ENCODE results near the gene EOMES.

EOMES gene

GRCh38 chr3:27749643-27750042 is 27.5 kb upstream of the EOMES start:
- TF ChIP-seq POLR2A (IDR thresholded peaks at IDR 0.05; ENCODE audit: extremely low read depth, insufficient read length) (no peak), CTCF (IDR thresholded peaks at IDR 0.05; ENCODE audit: low read depth, low read length) (no peak), MYC (IDR thresholded peaks at IDR 0.05; ENCODE audit: low read depth, low read length) (no peak), MAX (IDR thresholded peaks at IDR 0.05; ENCODE audit: low read depth, low read length) (no peak)
- DNase-seq (ENCODE audit: low read depth), result no peak
- H3K4me3 ChIP-seq (ENCODE audit: low read depth, low read length), result no peak overlapping the region

GRCh38 chr3:27746838-27747237 is 24.7 kb upstream of the EOMES start:
- no peak for DNase-seq (ENCODE audit: low read depth)
- H3K4me3 ChIP-seq (ENCODE audit: low read depth, low read length), result no peak overlapping the region
- TF ChIP-seq POLR2A (IDR thresholded peaks at IDR 0.05; ENCODE audit: extremely low read depth, insufficient read length), result no peak
- TF ChIP-seq MYC (IDR thresholded peaks at IDR 0.05; ENCODE audit: low read depth, low read length), result no peak
- no peak for TF ChIP-seq CTCF (IDR thresholded peaks at IDR 0.05; ENCODE audit: low read depth, low read length)
- TF ChIP-seq MAX (IDR thresholded peaks at IDR 0.05; ENCODE audit: low read depth, low read length), result no peak

- no peak for DNase-seq (ENCODE audit: low read depth)
- TF ChIP-seq CTCF (IDR thresholded peaks at IDR 0.05; ENCODE audit: low read depth, low read length), result no peak
- TF ChIP-seq MAX (IDR thresholded peaks at IDR 0.05; ENCODE audit: low read depth, low read length), result no peak
- TF ChIP-seq POLR2A (IDR thresholded peaks at IDR 0.05; ENCODE audit: extremely low read depth, insufficient read length), result no peak
- no peak for TF ChIP-seq MYC (IDR thresholded peaks at IDR 0.05; ENCODE audit: low read depth, low read length)
Measured at GRCh38 chr3:27740854-27741253, 18.7 kb upstream of the EOMES start.

GRCh38 chr3:27737091-27737490 is 15.0 kb upstream of the EOMES start:
- no peak for DNase-seq (ENCODE audit: low read depth)
- TF ChIP-seq POLR2A (IDR thresholded peaks at IDR 0.05; ENCODE audit: extremely low read depth, insufficient read length), result no peak
- TF ChIP-seq MYC (IDR thresholded peaks at IDR 0.05; ENCODE audit: low read depth, low read length), result no peak
- H3K4me3 ChIP-seq (ENCODE audit: low read depth, low read length), result no peak overlapping the region

More at GRCh38 chr3:27740854-27741253, 18.7 kb upstream of the EOMES start:
- H3K4me3 ChIP-seq (ENCODE audit: low read depth, low read length), result no peak overlapping the region

- no peak for TF ChIP-seq CTCF (IDR thresholded peaks at IDR 0.05; ENCODE audit: low read depth, low read length)
- no peak for TF ChIP-seq MAX (IDR thresholded peaks at IDR 0.05; ENCODE audit: low read depth, low read length)
- TF ChIP-seq POLR2A (IDR thresholded peaks at IDR 0.05; ENCODE audit: extremely low read depth, insufficient read length), result no peak
- TF ChIP-seq MYC (IDR thresholded peaks at IDR 0.05; ENCODE audit: low read depth, low read length), result no peak
- H3K4me3 ChIP-seq (ENCODE audit: low read depth, low read length), result no peak overlapping the region
- DNase-seq (ENCODE audit: low read depth), result no peak
Measured at GRCh38 chr3:27730774-27731659, 8.9 kb upstream of the EOMES start.

GRCh38 chr3:27729748-27730611 is 7.9 kb upstream of the EOMES start:
- TF ChIP-seq MAX (IDR thresholded peaks at IDR 0.05; ENCODE audit: low read depth, low read length) (no peak), CTCF (IDR thresholded peaks at IDR 0.05; ENCODE audit: low read depth, low read length) (no peak), POLR2A (IDR thresholded peaks at IDR 0.05; ENCODE audit: extremely low read depth, insufficient read length) (no peak), MYC (IDR thresholded peaks at IDR 0.05; ENCODE audit: low read depth, low read length) (no peak)
- peak; percentile 44 for DNase-seq (ENCODE audit: low read depth)
- H3K4me3 ChIP-seq (ENCODE audit: low read depth, low read length), result no peak overlapping the region

Data from NB4 (cell line).